Measurements from ENCODE around the gene C3AR1. TPM values are rescaled to one million over a fixed set of nuclear protein-coding genes. Genes with fewer than 3 reads are reported as not detected.
"Not testable (repeated sequence)": the region's sequence is repeated elsewhere in the genome, so short reads cannot be mapped to it uniquely, and the experiment has no call there.

Gene C3AR1
- 6.1 TPM for polyA plus RNA-seq
- long read RNA-seq, donor 1, partial matches to known transcripts: 0 of 3 reads
- long read RNA-seq, donor 1, other reads (novel, unspliced or antisense): 0 of 3 reads
- long read RNA-seq, donor 2, transcript C3AR1-201 (2 exons, 2,088 nt): major isoform, 7 of 7 reads
- long read RNA-seq, donor 2, partial matches to known transcripts: 0 of 7 reads
- long read RNA-seq, donor 2, other reads (novel, unspliced or antisense): 0 of 7 reads
- long read RNA-seq, donor 3: 0 reads
- long read RNA-seq, donor 4: 0 reads
- long read RNA-seq, donor 5, transcript C3AR1-201 (2 exons, 2,088 nt): major isoform, 6 of 6 reads
- long read RNA-seq, donor 5, partial matches to known transcripts: 0 of 6 reads
- long read RNA-seq, donor 5, other reads (novel, unspliced or antisense): 0 of 6 reads
- long read RNA-seq, donor 6: 0 reads
- long read RNA-seq, donor 7, partial matches to known transcripts: 0 of 4 reads
- long read RNA-seq, donor 7, other reads (novel, unspliced or antisense): 0 of 4 reads
- long read RNA-seq, donor 8, transcript C3AR1-201 (2 exons, 2,088 nt): major isoform, 5 of 5 reads
- long read RNA-seq, donor 8, partial matches to known transcripts: 0 of 5 reads
- long read RNA-seq, donor 8, other reads (novel, unspliced or antisense): 0 of 5 reads
- long read RNA-seq, donor 9, partial matches to known transcripts: 0 of 3 reads
- long read RNA-seq, donor 9, other reads (novel, unspliced or antisense): 0 of 3 reads
- long read RNA-seq, donor 10, partial matches to known transcripts: 0 of 4 reads
- long read RNA-seq, donor 10, other reads (novel, unspliced or antisense): 0 of 4 reads
- long read RNA-seq, donor 11, transcript C3AR1-201 (2 exons, 2,088 nt): major isoform, 6 of 6 reads
- long read RNA-seq, donor 11, partial matches to known transcripts: 0 of 6 reads
- long read RNA-seq, donor 11, other reads (novel, unspliced or antisense): 0 of 6 reads

DNA sequence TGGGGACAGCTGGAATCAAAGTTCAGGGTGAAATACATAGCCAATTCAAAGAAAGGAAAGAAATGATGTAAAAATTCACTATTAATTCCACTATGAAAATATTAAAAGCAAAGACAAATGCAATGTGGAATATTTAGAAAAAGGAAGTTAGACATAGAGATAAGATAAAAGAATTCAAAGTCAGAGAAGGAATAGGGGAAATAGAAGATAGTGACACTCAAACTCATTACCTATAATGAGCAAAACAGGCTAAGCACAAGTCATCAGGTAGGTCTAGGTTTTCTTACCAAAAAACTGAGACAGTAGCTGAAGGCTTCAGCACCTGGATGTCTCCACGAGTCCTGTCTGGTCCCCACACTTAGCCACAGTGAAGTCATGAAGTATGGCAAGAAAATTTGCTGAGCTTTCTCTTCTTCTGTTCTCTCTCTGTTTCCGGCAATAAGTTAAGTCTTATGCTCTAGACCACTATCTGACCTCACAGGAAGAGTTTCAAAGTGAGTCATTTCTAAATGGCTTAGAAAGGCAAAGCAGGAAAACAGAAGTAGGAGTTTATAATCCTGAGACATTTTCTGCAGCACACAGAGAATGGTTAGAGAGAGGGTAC, at the start of gene C3AR1:
TSS of gene C3AR1 (minus strand) at position 369 of the 604 bp plus-strand sequence. CDS start 6,174 bp downstream, outside the sequence.
- Histone ChIP-seq H3K4me3 (ENCODE audit: low read length) (no peak within 1 kb of the TSS), H3K9me3 (ENCODE audit: control insufficient read depth, low read depth, low read length) (no peaks in the 10 kb centered on the region), H3K4me1 (ENCODE audit: control insufficient read depth, insufficient read depth, low read length) (no peaks in the 10 kb centered on the region), H3K27ac (ENCODE audit: low read length) (no peak within 1 kb of the TSS), H3K36me3 (ENCODE audit: control insufficient read depth, insufficient read depth, low read length) (no peaks in the 10 kb centered on the region), H3K27me3 (ENCODE audit: control insufficient read depth, insufficient read depth, low read length) (no peaks in the 10 kb centered on the region)
- peak in 1 of 2 donors; percentile 20 for DNase-seq
- no CpG with 5 or more reads among the region's 2 CpGs for WGBS (ENCODE audit: insufficient coverage, low lambda C conversion rate)

DNA sequence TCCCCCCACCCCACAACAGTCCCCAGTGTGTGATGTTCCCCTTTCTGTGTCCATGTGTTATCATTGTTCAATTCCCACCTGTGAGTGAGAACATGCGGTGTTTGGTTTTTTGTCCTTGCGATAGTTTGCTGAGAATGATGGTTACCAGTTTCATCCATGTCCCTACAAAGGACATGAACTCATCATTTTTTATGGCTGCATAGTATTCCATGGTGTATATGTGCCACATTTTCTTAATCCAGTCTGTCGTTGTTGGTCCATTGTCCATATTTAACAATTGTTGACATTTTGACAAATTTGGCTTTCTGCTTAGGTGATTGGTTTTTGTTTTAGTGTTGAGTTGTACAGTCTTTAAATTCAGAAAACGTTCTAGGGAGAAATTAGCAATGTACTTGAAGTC, 47.0 kb upstream of the C3AR1 start:
- H3K4me3 ChIP-seq (ENCODE audit: low read length); H3K4me1 ChIP-seq (ENCODE audit: control insufficient read depth, insufficient read depth, low read length); H3K9me3 ChIP-seq (ENCODE audit: control insufficient read depth, low read depth, low read length); H3K27ac ChIP-seq (ENCODE audit: low read length); DNase-seq; H3K27me3 ChIP-seq (ENCODE audit: control insufficient read depth, insufficient read depth, low read length); H3K36me3 ChIP-seq (ENCODE audit: control insufficient read depth, insufficient read depth, low read length): not testable (repeated sequence)
- no CpG with 5 or more reads among the region's 4 CpGs for WGBS (ENCODE audit: insufficient coverage, low lambda C conversion rate)

DNA sequence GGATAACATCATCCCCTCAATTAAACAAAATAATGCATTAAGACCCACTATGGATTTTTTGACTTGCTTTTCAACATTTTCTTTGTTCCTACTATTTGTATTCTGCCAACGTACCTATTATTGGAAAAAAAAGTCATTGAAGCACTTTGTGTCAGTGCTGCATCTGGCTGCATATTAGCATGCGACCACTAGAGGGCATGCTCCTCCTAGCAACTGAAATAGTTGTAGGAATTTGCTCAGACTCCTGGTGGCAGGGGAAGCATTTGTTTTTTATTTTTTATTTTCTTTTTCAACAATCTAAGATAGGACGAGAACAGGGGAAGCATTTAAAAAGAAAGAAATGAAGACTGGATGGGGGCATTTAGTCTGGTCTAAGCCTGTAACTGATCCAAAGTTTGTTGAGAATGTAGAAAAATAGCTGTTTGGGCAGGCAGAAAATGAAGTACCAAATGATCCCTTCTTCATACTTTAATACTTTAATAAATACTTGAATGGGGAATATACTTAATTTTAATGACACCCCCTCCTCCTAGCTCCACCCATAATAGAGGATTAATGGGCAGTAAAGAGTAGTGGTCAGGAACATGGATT, 42.7 kb upstream of the C3AR1 start:
- peak; percentile 57 to 66 for DNase-seq
- Histone ChIP-seq H3K36me3 (ENCODE audit: control insufficient read depth, insufficient read depth, low read length) (no peaks in the 10 kb centered on the region), H3K27ac (ENCODE audit: low read length) (no peak overlapping the region), H3K4me3 (ENCODE audit: low read length) (no peak overlapping the region), H3K9me3 (ENCODE audit: control insufficient read depth, low read depth, low read length) (no peaks in the 10 kb centered on the region), H3K4me1 (ENCODE audit: control insufficient read depth, insufficient read depth, low read length) (no peaks in the 10 kb centered on the region), H3K27me3 (ENCODE audit: control insufficient read depth, insufficient read depth, low read length) (no peaks in the 10 kb centered on the region)
- WGBS (ENCODE audit: insufficient coverage, low lambda C conversion rate): 10% methylated on average over 2 of the region's 3 CpGs

DNA sequence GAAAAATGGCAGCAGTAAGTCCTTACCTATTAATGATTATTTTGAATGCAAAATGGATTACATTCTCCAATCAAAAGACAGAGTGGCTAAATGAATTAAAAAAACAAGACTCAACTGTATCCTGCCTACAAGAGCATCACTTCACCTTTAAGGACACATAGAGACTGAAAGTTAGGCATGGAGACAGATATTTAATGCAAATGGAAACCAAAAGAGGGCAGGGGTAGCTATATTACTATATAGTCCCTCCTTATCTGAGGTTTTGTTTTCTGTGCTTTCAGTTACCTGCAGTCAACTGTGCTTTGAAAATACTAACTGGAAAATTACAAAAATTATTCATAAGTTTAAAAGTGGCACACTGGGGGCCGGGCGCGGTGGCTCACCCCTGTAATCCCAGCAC, 33.1 kb upstream of the C3AR1 start:
- Histone ChIP-seq H3K9me3 (ENCODE audit: control insufficient read depth, low read depth, low read length) (no peaks in the 10 kb centered on the region), H3K27ac (ENCODE audit: low read length) (no peak overlapping the region), H3K36me3 (ENCODE audit: control insufficient read depth, insufficient read depth, low read length) (peaks cover 30% of the 10 kb centered on the region), H3K4me1 (ENCODE audit: control insufficient read depth, insufficient read depth, low read length) (no peaks in the 10 kb centered on the region), H3K4me3 (ENCODE audit: low read length) (no peak overlapping the region), H3K27me3 (ENCODE audit: control insufficient read depth, insufficient read depth, low read length) (no peaks in the 10 kb centered on the region)
- no CpG with 5 or more reads among the region's 3 CpGs for WGBS (ENCODE audit: insufficient coverage, low lambda C conversion rate)
- DNase-seq: no peak

DNA sequence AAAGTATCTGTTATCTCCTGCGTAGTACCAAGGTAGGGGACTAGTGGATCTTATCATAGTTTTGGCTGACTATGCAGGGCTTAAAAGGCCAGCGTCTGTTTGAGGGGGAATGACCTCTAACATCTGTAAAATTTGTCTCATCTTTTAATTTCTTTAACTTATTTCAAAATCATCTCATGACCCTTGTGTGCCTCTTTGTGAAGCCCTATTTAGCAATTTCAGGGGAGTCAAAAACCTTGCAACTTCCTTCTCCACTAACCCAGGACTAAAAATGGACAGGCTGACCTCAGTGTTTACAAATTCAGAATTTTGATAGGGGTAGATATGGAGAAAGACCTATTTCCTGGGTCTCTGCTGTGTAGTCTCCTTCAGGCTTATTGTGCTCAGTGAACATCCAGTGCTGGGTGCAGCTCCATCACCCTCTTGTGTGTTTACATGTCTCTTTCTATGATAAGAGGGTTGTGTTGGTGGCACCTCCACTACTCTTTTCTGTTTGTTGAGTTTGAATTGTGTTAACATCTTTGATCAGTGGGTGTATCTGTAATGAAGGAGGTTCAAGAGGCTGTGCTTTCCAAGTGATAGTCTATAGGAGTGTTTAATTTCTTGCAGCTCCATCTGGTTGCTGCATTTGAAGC, 30.2 kb upstream of the C3AR1 start:
- Histone ChIP-seq H3K27me3 (ENCODE audit: control insufficient read depth, insufficient read depth, low read length) (no peaks in the 10 kb centered on the region), H3K4me1 (ENCODE audit: control insufficient read depth, insufficient read depth, low read length) (no peaks in the 10 kb centered on the region), H3K9me3 (ENCODE audit: control insufficient read depth, low read depth, low read length) (no peaks in the 10 kb centered on the region), H3K36me3 (ENCODE audit: control insufficient read depth, insufficient read depth, low read length) (peaks cover 54% of the 10 kb centered on the region), H3K4me3 (ENCODE audit: low read length) (no peak overlapping the region), H3K27ac (ENCODE audit: low read length) (no peak overlapping the region)
- WGBS (ENCODE audit: insufficient coverage, low lambda C conversion rate): no CpG with 5 or more reads among the region's 2 CpGs
- DNase-seq: no peak

DNA sequence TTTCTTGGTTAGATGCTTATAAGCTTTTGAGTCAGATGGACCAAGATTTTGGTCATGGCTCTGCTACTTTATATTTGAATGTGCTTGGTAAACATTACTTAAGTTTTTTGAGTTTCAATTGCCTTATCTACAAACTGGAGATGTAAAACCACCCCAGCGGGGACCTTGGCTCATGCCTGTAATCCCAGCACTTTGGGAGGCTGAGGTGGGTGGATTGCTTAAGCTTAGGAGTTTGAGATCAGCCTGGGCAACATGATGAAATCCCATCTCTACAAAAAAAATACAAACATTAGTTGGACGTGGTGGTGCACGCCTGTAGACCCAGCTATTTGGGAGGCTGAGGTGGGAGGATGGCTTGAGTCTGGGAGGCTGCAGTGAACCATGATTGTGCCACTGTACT, 27.1 kb upstream of the C3AR1 start:
- Histone ChIP-seq H3K27me3 (ENCODE audit: control insufficient read depth, insufficient read depth, low read length) (no peaks in the 10 kb centered on the region), H3K27ac (ENCODE audit: low read length) (no peak overlapping the region), H3K4me3 (ENCODE audit: low read length) (no peak overlapping the region), H3K4me1 (ENCODE audit: control insufficient read depth, insufficient read depth, low read length) (no peaks in the 10 kb centered on the region), H3K9me3 (ENCODE audit: control insufficient read depth, low read depth, low read length) (no peaks in the 10 kb centered on the region), H3K36me3 (ENCODE audit: control insufficient read depth, insufficient read depth, low read length) (peaks cover 74% of the 10 kb centered on the region)
- no peak for DNase-seq
- no CpG with 5 or more reads among the region's 3 CpGs for WGBS (ENCODE audit: insufficient coverage, low lambda C conversion rate)

DNA sequence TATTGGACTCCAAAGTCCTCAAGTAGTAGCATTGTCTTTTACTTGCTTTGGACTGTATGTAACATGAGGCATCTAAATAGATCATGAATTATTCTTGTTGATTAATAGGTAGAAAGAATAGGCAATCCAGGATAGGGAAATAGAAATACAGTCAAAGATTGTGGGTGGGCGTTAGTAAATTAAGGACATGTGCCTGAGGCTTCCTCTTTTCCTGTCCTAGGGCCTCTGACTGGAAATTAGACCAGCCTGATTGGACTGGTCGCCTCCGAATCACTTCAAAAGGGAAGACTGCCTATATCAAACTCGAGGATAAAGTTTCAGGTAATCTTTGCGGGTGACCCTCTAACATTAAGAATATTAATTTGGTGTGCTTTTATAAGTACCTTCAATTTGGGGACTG, 23.6 kb upstream of the C3AR1 start:
- H3K27ac ChIP-seq (ENCODE audit: low read length): no peak overlapping the region
- H3K4me1 ChIP-seq (ENCODE audit: control insufficient read depth, insufficient read depth, low read length): no peaks in the 10 kb centered on the region
- no peak for DNase-seq
- WGBS (ENCODE audit: insufficient coverage, low lambda C conversion rate): 79% methylated on average over 2 of the region's 5 CpGs
- H3K9me3 ChIP-seq (ENCODE audit: control insufficient read depth, low read depth, low read length): no peaks in the 10 kb centered on the region
- no peaks in the 10 kb centered on the region for H3K27me3 ChIP-seq (ENCODE audit: control insufficient read depth, insufficient read depth, low read length)
- no peak overlapping the region for H3K4me3 ChIP-seq (ENCODE audit: low read length)
- H3K36me3 ChIP-seq (ENCODE audit: control insufficient read depth, insufficient read depth, low read length): peaks cover 54% of the 10 kb centered on the region

DNA sequence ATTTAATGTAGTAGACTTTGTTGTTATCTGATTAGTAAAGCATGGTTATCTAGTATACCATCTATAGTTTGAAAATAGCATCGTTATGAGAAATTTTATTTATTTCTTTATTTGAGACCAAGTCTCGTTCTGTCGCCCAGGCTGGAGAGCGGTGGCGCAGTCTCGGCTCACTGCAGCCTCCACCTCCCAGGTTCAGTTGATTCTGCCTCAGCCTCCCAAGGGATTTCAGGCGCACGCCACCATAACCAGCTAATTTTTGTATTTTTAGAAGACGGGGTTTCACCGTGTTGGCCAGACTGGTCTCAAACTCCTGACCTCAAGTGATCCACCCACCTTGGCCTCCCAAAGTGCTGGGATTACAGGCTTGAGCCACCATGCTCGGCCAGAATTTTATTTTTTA, 23.1 kb upstream of the C3AR1 start:
- not testable (repeated sequence) for H3K4me3 ChIP-seq (ENCODE audit: low read length); H3K27ac ChIP-seq (ENCODE audit: low read length); DNase-seq; H3K9me3 ChIP-seq (ENCODE audit: control insufficient read depth, low read depth, low read length); H3K4me1 ChIP-seq (ENCODE audit: control insufficient read depth, insufficient read depth, low read length); H3K27me3 ChIP-seq (ENCODE audit: control insufficient read depth, insufficient read depth, low read length)
- peaks cover 49% of the 10 kb centered on the region for H3K36me3 ChIP-seq (ENCODE audit: control insufficient read depth, insufficient read depth, low read length)
- no CpG with 5 or more reads among the region's 11 CpGs for WGBS (ENCODE audit: insufficient coverage, low lambda C conversion rate)

DNA sequence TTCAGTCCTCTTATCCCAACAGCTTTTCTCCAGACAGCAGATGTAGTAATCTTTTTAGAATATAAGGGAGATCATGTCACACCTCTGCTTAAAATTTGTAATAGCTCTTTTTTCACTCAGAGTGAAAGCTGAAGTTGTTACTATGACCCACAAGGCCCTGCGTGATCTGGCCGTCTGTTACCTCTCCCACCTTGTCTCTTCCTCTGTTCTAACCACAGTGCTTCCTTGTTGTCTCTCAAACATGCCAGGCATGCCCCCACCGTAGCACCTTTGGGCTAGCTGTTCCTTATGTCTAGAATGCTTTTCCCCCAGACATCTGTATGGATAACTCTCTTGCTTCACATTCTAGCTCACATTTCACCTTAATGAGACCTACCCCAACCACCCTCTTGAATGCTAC, 22.4 kb upstream of the C3AR1 start:
- no peak for DNase-seq

More for the DNA sequence above, 22.4 kb upstream of the C3AR1 start:
- Histone ChIP-seq H3K36me3 (ENCODE audit: control insufficient read depth, insufficient read depth, low read length) (peaks cover 46% of the 10 kb centered on the region), H3K27me3 (ENCODE audit: control insufficient read depth, insufficient read depth, low read length) (no peaks in the 10 kb centered on the region), H3K9me3 (ENCODE audit: control insufficient read depth, low read depth, low read length) (no peaks in the 10 kb centered on the region), H3K4me3 (ENCODE audit: low read length) (no peak overlapping the region), H3K27ac (ENCODE audit: low read length) (no peak overlapping the region), H3K4me1 (ENCODE audit: control insufficient read depth, insufficient read depth, low read length) (no peaks in the 10 kb centered on the region)
- WGBS (ENCODE audit: insufficient coverage, low lambda C conversion rate): 80% methylated on average over 1 of the region's 3 CpGs
